Neutrophil (primary cell): Measurements from ENCODE around the gene PRR36.

ENCODE experiments used
- H3K27ac ChIP-seq: fragments of 200-600 bp; sonication (generic); 2 replicates; pipeline ENCODE4 v1.5.1; 2016; ENCODE audit warnings: mild to moderate bottlenecking, moderate library complexity
- H3K27me3 ChIP-seq: fragments of 200-600 bp; sonication (generic); 2 replicates; pipeline ENCODE4 v1.6.0; 2016; ENCODE audit warnings: mild to moderate bottlenecking
- H3K36me3 ChIP-seq: fragments of 200-600 bp; sonication (generic); 2 replicates; pipeline ENCODE4 v1.5.1; 2017
- H3K4me1 ChIP-seq, 2 experiments: fragments of 200-600 bp in 1 of 2; sonication (generic) in 1 of 2; 1 replicate in 1 of 2; 2 replicates in 1 of 2; pipeline versions ENCODE4 v1.5.1 to v1.6.1; 2013 to 2016; ENCODE audit warnings: low read depth in 1 of 2, low read length in 1 of 2, mild to moderate bottlenecking in 1 of 2, moderate library complexity in 1 of 2; ENCODE audit not compliant: control insufficient read depth in 1 of 2, insufficient read depth in 1 of 2
- H3K4me3 ChIP-seq, 2 experiments: fragments of 200-600 bp in 1 of 2; sonication (generic) in 1 of 2; 1 replicate in 1 of 2; 2 replicates in 1 of 2; pipeline ENCODE4 v1.5.1; 2013 to 2016; ENCODE audit warnings: low read depth in 1 of 2, low read length in 1 of 2, mild to moderate bottlenecking in 1 of 2, moderate library complexity in 1 of 2
- H3K9me3 ChIP-seq: fragments of 200-600 bp; sonication (generic); 2 replicates; pipeline ENCODE4 v1.5.1; 2016
- TF ChIP-seq, protein P1 (sequence below): fragments of 200-600 bp; sonication (generic); IDR thresholded peaks from 2 replicates; pipeline ENCODE4 v1.5.1; 2016; ENCODE audit warnings: antibody characterized with exemption

PRR36 gene

DNA sequence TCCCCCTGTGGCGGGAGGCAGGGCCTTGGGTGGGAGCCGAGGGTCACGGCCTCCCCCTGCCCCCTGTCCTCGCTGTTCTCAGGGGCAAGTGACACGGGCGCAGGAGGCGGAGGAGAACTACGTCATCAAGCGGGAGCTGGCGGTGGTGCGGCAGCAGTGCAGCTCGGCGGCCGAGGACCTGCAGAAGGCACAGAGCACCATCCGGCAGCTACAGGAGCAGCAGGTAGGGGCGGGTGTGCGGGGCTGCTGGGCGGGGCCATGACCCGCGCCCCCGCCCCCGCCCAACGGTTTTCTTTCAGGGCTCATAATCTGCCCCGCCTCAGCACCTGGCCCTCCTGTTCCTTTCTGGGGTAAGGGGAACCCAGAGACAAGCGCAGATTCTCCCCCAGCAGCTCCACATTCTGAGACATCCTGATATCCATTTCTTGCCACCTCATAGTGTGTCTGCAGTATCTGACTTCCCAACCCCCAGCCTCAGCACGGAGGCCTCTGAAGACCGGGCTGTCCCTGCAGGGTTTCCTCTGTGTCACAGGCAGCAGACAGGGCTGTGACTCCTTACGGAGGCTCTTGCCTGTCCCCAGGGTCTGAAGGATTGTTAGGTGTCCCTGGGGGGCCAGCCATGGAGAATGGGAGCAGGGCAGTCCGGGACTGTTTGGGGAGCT, 15.9 kb downstream of the PRR36 start:
- no peaks in the 10 kb centered on the region for H3K9me3 ChIP-seq
- H3K27ac ChIP-seq = no peak overlapping the region
- no peak overlapping the region for H3K4me3 ChIP-seq
- H3K4me1 ChIP-seq = peaks cover 7 to 19% of the 10 kb centered on the region in 2 experiments
- no peaks in the 10 kb centered on the region for H3K36me3 ChIP-seq
- H3K27me3 ChIP-seq = peaks cover 39% of the 10 kb centered on the region
- TF ChIP-seq, protein P1, sequence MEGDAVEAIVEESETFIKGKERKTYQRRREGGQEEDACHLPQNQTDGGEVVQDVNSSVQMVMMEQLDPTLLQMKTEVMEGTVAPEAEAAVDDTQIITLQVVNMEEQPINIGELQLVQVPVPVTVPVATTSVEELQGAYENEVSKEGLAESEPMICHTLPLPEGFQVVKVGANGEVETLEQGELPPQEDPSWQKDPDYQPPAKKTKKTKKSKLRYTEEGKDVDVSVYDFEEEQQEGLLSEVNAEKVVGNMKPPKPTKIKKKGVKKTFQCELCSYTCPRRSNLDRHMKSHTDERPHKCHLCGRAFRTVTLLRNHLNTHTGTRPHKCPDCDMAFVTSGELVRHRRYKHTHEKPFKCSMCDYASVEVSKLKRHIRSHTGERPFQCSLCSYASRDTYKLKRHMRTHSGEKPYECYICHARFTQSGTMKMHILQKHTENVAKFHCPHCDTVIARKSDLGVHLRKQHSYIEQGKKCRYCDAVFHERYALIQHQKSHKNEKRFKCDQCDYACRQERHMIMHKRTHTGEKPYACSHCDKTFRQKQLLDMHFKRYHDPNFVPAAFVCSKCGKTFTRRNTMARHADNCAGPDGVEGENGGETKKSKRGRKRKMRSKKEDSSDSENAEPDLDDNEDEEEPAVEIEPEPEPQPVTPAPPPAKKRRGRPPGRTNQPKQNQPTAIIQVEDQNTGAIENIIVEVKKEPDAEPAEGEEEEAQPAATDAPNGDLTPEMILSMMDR = no peak

DNA sequence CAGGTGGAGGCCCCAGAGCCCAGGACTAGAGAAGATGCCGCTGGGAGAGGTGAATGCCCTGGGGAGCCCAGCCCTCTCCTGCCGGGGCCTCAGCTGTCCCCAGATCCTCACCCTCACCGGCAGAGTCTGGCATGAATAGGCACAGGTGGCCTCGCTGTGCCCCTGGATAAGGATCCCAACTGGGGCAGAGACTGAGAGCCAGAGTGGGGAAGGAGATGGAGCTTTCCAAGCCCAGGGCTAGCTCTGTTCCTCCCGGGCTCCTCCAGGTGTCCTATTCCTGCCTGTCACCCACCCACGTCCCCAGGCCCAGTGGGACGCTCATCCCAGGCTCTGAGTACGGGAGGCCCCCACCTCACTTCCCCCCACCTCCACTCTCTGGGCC, 16.5 kb downstream of the PRR36 start:
- peaks cover 7 to 19% of the 10 kb centered on the region in 2 experiments for H3K4me1 ChIP-seq
- H3K27me3 ChIP-seq = peaks cover 34% of the 10 kb centered on the region
- no peak overlapping the region for H3K27ac ChIP-seq
- H3K9me3 ChIP-seq = no peaks in the 10 kb centered on the region
- no peak overlapping the region for H3K4me3 ChIP-seq
- TF ChIP-seq, protein P1 = no peak
- H3K36me3 ChIP-seq = no peaks in the 10 kb centered on the region

DNA sequence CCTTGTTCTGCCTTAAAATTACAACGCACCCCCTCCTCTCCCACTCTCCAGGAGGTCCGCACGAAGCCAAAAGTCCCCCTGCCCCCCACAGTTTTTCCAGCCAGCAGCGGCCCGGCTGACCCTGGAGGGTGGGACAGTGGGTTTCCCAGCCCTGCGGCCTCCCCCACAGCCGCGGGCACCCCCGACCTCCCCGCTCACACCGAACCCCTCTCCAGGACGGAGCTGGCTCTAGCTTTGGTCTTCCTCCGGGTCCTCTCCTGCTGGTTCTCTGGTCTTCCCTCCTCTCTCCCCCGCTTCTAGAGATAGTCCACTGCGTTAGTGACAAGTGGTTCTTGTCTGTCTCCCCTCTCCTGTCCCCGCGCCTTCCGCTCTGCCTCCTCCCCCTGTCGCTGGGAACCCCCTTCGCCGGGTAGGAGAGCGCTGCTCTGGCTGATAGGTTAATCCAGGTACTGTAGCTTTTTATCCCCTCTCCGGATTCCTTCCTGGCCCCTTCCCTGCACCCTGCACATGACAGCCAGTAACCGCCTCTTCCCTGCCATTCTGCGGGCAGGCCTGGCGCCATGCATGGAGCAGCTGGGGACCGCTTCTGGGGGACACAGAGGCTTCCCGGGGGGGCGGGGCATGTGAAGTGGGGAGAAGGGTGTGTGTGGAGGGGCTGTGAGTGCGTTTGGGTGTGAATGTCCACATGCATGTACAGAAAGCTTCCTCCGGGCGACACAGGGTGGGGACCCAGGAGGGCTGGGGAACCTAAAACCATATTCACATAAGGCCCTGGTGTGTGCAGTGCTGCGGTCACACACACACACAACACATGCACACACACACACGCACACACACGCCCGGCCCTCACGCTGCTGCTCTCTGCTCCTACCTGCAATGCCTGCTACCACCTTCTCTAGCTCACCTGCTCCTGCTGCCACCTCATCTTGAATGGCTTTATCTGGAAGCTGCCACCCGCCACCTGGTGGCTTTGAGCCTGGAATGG, 17.2 kb downstream of the PRR36 start:
- Histone ChIP-seq H3K27ac (no peak overlapping the region), H3K9me3 (no peaks in the 10 kb centered on the region), H3K36me3 (no peaks in the 10 kb centered on the region), H3K4me1 (peaks cover 4 to 11% of the 10 kb centered on the region in 2 experiments), H3K4me3 (no peak overlapping the region), H3K27me3 (peaks cover 26% of the 10 kb centered on the region)
- TF ChIP-seq, protein P1 = no peak

DNA sequence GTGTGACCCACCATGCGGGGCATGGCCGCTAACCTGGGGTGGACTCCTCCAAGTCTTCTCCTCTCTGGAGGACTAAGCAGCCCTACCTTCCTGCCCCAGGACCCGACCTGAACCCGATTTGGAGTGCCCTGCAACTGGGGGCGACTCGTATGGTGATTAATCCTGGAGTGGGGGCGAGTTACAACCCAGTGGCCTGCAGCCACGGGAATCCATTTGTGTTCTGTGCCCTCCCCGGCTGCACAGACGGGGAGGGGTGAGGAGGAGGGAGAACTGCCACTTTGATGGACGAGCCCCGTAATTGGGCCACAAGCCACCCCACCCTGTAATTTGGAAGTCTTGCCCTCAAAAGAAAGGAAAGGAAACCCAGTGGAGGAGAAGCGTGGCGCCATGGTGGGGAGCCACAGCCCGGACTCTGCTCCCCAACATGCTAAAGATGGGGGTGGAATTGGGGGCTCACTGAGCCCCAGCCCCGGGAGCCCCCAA, 18.0 kb downstream of the PRR36 start:
- H3K27me3 ChIP-seq = peaks cover 18% of the 10 kb centered on the region
- H3K36me3 ChIP-seq = no peaks in the 10 kb centered on the region
- H3K27ac ChIP-seq = no peak overlapping the region
- no peaks in the 10 kb centered on the region for H3K9me3 ChIP-seq
- H3K4me3 ChIP-seq = no peak overlapping the region
- H3K4me1 ChIP-seq = peaks cover 0 to 7% of the 10 kb centered on the region in 2 experiments
- TF ChIP-seq, protein P1 = no peak

DNA sequence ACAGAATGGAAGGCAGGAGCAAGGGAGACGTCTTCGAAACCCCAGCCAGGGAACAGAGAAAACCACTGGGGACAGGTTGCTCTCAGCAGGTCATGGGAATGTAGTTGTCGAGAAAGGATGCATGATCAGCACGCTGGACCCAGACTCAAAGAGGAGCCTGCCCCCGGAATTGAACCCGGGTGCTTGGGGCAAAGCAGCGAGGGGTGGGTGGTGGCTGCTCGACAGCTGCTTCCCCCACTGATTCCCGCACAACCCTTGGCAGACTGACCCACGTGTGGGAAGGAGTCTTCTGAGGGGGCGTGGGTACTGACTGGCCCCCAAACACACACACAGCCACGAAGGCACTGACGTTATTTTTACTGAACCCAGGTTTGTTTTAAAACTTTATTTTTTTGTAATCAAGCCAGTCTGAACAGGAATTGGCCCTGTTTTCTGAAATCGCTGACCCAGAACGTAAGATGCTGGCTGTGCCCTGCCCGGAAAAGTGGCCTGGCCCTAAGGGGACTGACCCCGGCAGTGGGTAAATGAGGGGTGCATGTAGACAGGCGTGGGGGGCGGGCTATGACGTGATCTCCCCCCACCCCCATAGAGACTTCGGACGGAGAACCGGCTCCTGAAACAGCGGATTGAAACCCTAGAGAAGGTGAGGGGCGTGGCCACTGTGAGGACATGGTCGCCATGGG, 18.6 kb downstream of the PRR36 start:
- Histone ChIP-seq H3K9me3 (no peaks in the 10 kb centered on the region), H3K36me3 (peaks cover 1% of the 10 kb centered on the region), H3K27me3 (peaks cover 12% of the 10 kb centered on the region), H3K27ac (no peak overlapping the region), H3K4me1 (peaks cover 0 to 7% of the 10 kb centered on the region in 2 experiments), H3K4me3 (no peak overlapping the region)
- TF ChIP-seq, protein P1 = no peak
